ENCODE measurements around the gene EPB41L3.
"Not testable (repeated sequence)": the region's sequence is repeated elsewhere in the genome, so short reads cannot be mapped to it uniquely, and the experiment has no call there.

Gene EPB41L3

GRCh38 chr18:5490753-5491480 lies 52.9 kb downstream of the EPB41L3 start:
- no peak for DNase-seq

GRCh38 chr18:5488844-5489243 lies 55.0 kb downstream of the EPB41L3 start:
- no peak for DNase-seq

GRCh38 chr18:5488044-5488443 lies 55.8 kb downstream of the EPB41L3 start:
- not testable (repeated sequence) for DNase-seq

- no peak for DNase-seq
These were observed 59.3 kb downstream of the EPB41L3 start for GRCh38 chr18:5484526-5484925.

- DNase-seq, result no peak
These were observed 62.2 kb downstream of the EPB41L3 start for GRCh38 chr18:5481621-5482020.

- no peak for DNase-seq
These were observed 65.5 kb downstream of the EPB41L3 start for GRCh38 chr18:5478261-5478660.

GRCh38 chr18:5476961-5477800 lies 66.6 kb downstream of the EPB41L3 start:
- DNase-seq, result no peak

GRCh38 chr18:5475267-5475666 lies 68.5 kb downstream of the EPB41L3 start:
- no peak for DNase-seq

- no peak for DNase-seq
These were observed 74.5 kb downstream of the EPB41L3 start for GRCh38 chr18:5469340-5469739.

GRCh38 chr18:5468394-5468793 lies 75.4 kb downstream of the EPB41L3 start:
- DNase-seq, result no peak

GRCh38 chr18:5467671-5468070 lies 76.1 kb downstream of the EPB41L3 start:
- no peak for DNase-seq

- no peak for DNase-seq
These were observed 77.5 kb downstream of the EPB41L3 start for GRCh38 chr18:5466256-5466655.

- DNase-seq, result no peak
These were observed 79.5 kb downstream of the EPB41L3 start for GRCh38 chr18:5464251-5464650.

- no peak for DNase-seq
These were observed 80.0 kb downstream of the EPB41L3 start for GRCh38 chr18:5463831-5464230.

- DNase-seq, result peak; percentile 2
These were observed 80.4 kb downstream of the EPB41L3 start for GRCh38 chr18:5463390-5463789.

GRCh38 chr18:5462227-5462626 lies 81.6 kb downstream of the EPB41L3 start:
- DNase-seq, result no peak

- no peak for DNase-seq
These were observed 82.8 kb downstream of the EPB41L3 start for GRCh38 chr18:5461041-5461440.

- DNase-seq, result no peak
These were observed 86.3 kb downstream of the EPB41L3 start for GRCh38 chr18:5457462-5457957.

GRCh38 chr18:5456577-5457461 lies 87.0 kb downstream of the EPB41L3 start:
- no peak for DNase-seq

GRCh38 chr18:5455674-5456073 lies 88.1 kb downstream of the EPB41L3 start:
- DNase-seq, result no peak

- no peak for DNase-seq
These were observed 90.8 kb downstream of the EPB41L3 start for GRCh38 chr18:5452943-5453443.

GRCh38 chr18:5451871-5452270 lies 91.9 kb downstream of the EPB41L3 start:
- DNase-seq, result no peak

GRCh38 chr18:5451150-5451549 lies 92.6 kb downstream of the EPB41L3 start:
- DNase-seq, result no peak
